SKM-1 (cell line): ENCODE results near the gene AHSG.

Experiments
- DNase-seq: peaks from one replicate; lab custom pipeline; 2025; ENCODE audit not compliant: unreplicated experiment; lab: John Stamatoyannopoulos, UW

AHSG gene

GRCh38 chr3:186639778-186640472 is 27.1 kb downstream of the AHSG start, which contains the start of gene FETUB:
TSS of gene FETUB (plus strand) at chr3:186640399. CDS start at chr3:186640461, 62 bp downstream.
- no peak for DNase-seq

GRCh38 chr3:186640473-186640818 is 27.6 kb downstream of the AHSG start:
- no peak for DNase-seq

- no peak for DNase-seq
Observed at GRCh38 chr3:186640929-186641328, 28.1 kb downstream of the AHSG start.

- no peak for DNase-seq
Observed at GRCh38 chr3:186642014-186642413, 29.2 kb downstream of the AHSG start.

- no peak for DNase-seq
Observed at GRCh38 chr3:186643493-186643892, 30.6 kb downstream of the AHSG start.

- no peak for DNase-seq
Observed at GRCh38 chr3:186644683-186645082, 31.8 kb downstream of the AHSG start.

GRCh38 chr3:186646106-186646505 is 33.2 kb downstream of the AHSG start:
- DNase-seq, result no peak

- DNase-seq, result no peak
Observed at GRCh38 chr3:186646841-186647240, 34.0 kb downstream of the AHSG start.

- no peak for DNase-seq
Observed at GRCh38 chr3:186648851-186649250, 36.0 kb downstream of the AHSG start.

GRCh38 chr3:186651678-186652215 is 38.9 kb downstream of the AHSG start:
- DNase-seq, result no peak

GRCh38 chr3:186653080-186653707 is 40.3 kb downstream of the AHSG start:
- DNase-seq, result no peak

- DNase-seq, result no peak
Observed at GRCh38 chr3:186653984-186654383, 41.1 kb downstream of the AHSG start.

GRCh38 chr3:186663361-186664118 is 50.7 kb downstream of the AHSG start:
- no peak for DNase-seq

- DNase-seq, result no peak
Observed at GRCh38 chr3:186664119-186664495, 51.2 kb downstream of the AHSG start.

GRCh38 chr3:186664506-186664905 is 51.6 kb downstream of the AHSG start:
- DNase-seq, result no peak

GRCh38 chr3:186665625-186666188 is 52.8 kb downstream of the AHSG start, which contains the start of gene HRG:
TSS of gene HRG (plus strand) at chr3:186666014. CDS start at chr3:186666032, 18 bp downstream.
- no peak for DNase-seq

- DNase-seq, result no peak
Observed at GRCh38 chr3:186668426-186668825, 55.6 kb downstream of the AHSG start.

- no peak for DNase-seq
Observed at GRCh38 chr3:186669378-186670084, 56.7 kb downstream of the AHSG start.

GRCh38 chr3:186670155-186670554 is 57.3 kb downstream of the AHSG start:
- no peak for DNase-seq
